Spleen (tissue), 7 donors: ENCODE measurements around the gene TRPV5.

Source experiments
- CTCF ChIP-seq, 11 experiments: fragments of 200-600 bp in 7 of 11; fragments of 450-650 bp in 4 of 11; sonication (generic) in 4 of 11; IDR thresholded peaks in 8 of 11; conservative IDR thresholded peaks in 3 of 11; 1 replicate in 7 of 11; 2 replicates in 4 of 11; pipeline versions ENCODE4 v1.4.0 to v1.8.0; 2016 to 2021; ENCODE audit warnings: antibody characterized with exemption in 11 of 11, inconsistent platforms in 4 of 11, mild to moderate bottlenecking in 1 of 11
- POLR2A ChIP-seq, 3 donors: fragments of 450-650 bp; IDR thresholded peaks; one replicate each; pipeline ENCODE4 v1.5.1; 2017; ENCODE audit warnings: antibody characterized with exemption in 3 of 3, mild to moderate bottlenecking in 1 of 3
- POLR2AphosphoS5 ChIP-seq, 3 donors: sonication (generic); formaldehyde crosslinking; IDR thresholded peaks; one replicate each; pipeline ENCODE4 v1.5.1; 2017; ENCODE audit warnings: antibody characterized with exemption in 3 of 3
- donor health status: DM: no; HTN: no; CAD: no; lungs with moderate emphysema.
- donor health status: DM: no; HTN: no; CAD: no.
- donor health status: DM: no; HTN: no; CAD: no.

DNA sequence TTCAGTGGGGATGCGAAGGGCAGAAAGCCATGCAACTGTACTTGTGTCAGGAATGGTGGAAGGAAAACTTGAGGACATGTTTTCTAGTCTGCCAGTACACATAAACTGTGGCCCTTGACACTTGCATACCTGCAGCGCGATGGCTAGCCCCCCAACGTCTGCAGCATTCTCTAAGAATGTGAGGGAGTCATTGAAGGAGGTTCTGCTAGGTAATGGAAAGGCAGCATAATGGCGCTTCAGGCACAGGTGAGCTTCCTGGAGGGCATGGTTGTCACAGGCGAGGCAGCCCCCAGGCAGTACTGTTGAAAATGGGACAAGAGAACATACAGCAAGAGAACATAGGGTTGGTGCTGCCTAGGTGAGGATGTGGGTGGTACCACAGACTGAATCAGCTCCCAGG, 9.2 kb upstream of the TRPV5 start:
- TF ChIP-seq POLR2A (IDR thresholded peaks at IDR 0.05) (no peak), CTCF (IDR thresholded peaks at IDR 0.05 in 8 of 11, conservative IDR thresholded peaks at IDR 0.05 in 3 of 11) (no peak), POLR2AphosphoS5 (IDR thresholded peaks at IDR 0.05) (no peak)
